ENCODE data around the gene CHRM3.

The CHRM3 gene

GRCh38 chr1:239426821-239427475 lies 40.6 kb downstream of the CHRM3 start:
- no peak overlapping the region for H3K4me3 Mint-ChIP-seq

GRCh38 chr1:239427712-239428111 lies 41.3 kb downstream of the CHRM3 start:
- no peak for DNase-seq (ENCODE audit: low spot score)
- Mint-ChIP-seq H3K9me3 (no peaks in the 10 kb centered on the region), H3K27ac (no peak overlapping the region), H3K4me1 (ENCODE audit: low read depth) (no peaks in the 10 kb centered on the region), H3K36me3 (ENCODE audit: low read depth) (no peaks in the 10 kb centered on the region), H3K4me3 (no peak overlapping the region), H3K27me3 (ENCODE audit: low read depth) (peaks cover 2% of the 10 kb centered on the region)

More at GRCh38 chr1:239426821-239427475, 40.6 kb downstream of the CHRM3 start:
- Mint-ChIP-seq H3K27me3 (ENCODE audit: low read depth) (peaks cover 2% of the 10 kb centered on the region), H3K27ac (no peak overlapping the region), H3K36me3 (ENCODE audit: low read depth) (no peaks in the 10 kb centered on the region), H3K9me3 (no peaks in the 10 kb centered on the region), H3K4me1 (ENCODE audit: low read depth) (no peaks in the 10 kb centered on the region)
- DNase-seq (ENCODE audit: low spot score) = no peak

- H3K4me1 Mint-ChIP-seq (ENCODE audit: low read depth) = no peaks in the 10 kb centered on the region
- no peak overlapping the region for H3K4me3 Mint-ChIP-seq
- no peak for DNase-seq (ENCODE audit: low spot score)
- peaks cover 2% of the 10 kb centered on the region for H3K27me3 Mint-ChIP-seq (ENCODE audit: low read depth)
- H3K9me3 Mint-ChIP-seq = no peaks in the 10 kb centered on the region
- H3K27ac Mint-ChIP-seq = no peak overlapping the region
- H3K36me3 Mint-ChIP-seq (ENCODE audit: low read depth) = no peaks in the 10 kb centered on the region
These were observed 41.8 kb downstream of the CHRM3 start for GRCh38 chr1:239428120-239428710.

DNA sequence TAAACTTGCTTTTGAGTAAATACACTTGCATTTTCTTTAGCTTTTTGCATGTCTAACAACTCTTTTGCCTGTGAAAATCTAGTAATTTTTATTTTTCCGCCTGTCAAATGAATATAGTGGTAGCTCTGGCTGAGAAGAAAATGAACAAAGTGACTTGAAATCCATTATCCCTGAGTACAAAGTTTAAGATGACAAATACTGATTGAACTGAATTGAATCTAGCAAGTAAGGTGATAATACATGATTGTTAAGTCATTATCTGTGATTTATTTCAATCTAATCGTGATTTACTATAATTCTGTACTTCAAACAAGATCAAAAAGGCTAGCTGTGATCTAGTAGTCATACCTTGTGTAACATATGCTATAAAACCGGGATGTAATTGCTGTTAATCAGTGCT lies 42.8 kb downstream of the CHRM3 start:
- no peak for DNase-seq (ENCODE audit: low spot score)
- H3K9me3 Mint-ChIP-seq = no peaks in the 10 kb centered on the region
- H3K27me3 Mint-ChIP-seq (ENCODE audit: low read depth) = peaks cover 2% of the 10 kb centered on the region
- no peak overlapping the region for H3K27ac Mint-ChIP-seq
- H3K36me3 Mint-ChIP-seq (ENCODE audit: low read depth) = no peaks in the 10 kb centered on the region
- H3K4me3 Mint-ChIP-seq = no peak overlapping the region
- no peaks in the 10 kb centered on the region for H3K4me1 Mint-ChIP-seq (ENCODE audit: low read depth)

GRCh38 chr1:239432255-239432654 lies 45.9 kb downstream of the CHRM3 start:
- no peak overlapping the region for H3K27ac Mint-ChIP-seq
- H3K36me3 Mint-ChIP-seq (ENCODE audit: low read depth) = no peaks in the 10 kb centered on the region
- H3K4me1 Mint-ChIP-seq (ENCODE audit: low read depth) = no peaks in the 10 kb centered on the region
- H3K27me3 Mint-ChIP-seq (ENCODE audit: low read depth) = peaks cover 2% of the 10 kb centered on the region
- H3K4me3 Mint-ChIP-seq = no peak overlapping the region
- DNase-seq (ENCODE audit: low spot score) = no peak
- no peaks in the 10 kb centered on the region for H3K9me3 Mint-ChIP-seq

- Mint-ChIP-seq H3K36me3 (ENCODE audit: low read depth) (no peaks in the 10 kb centered on the region), H3K9me3 (no peaks in the 10 kb centered on the region), H3K27ac (no peak overlapping the region), H3K27me3 (ENCODE audit: low read depth) (peaks cover under 1% of the 10 kb centered on the region), H3K4me1 (ENCODE audit: low read depth) (no peaks in the 10 kb centered on the region), H3K4me3 (no peak overlapping the region)
- no peak for DNase-seq (ENCODE audit: low spot score)
These were observed 47.8 kb downstream of the CHRM3 start for GRCh38 chr1:239434181-239434580.

Data from T-helper 2 cell treated with Interferon-gamma antibody and Interleukin-4, amounts not matched to agents 5 μg/mL and 100 μg/mL, for 36 hours (primary cell).